Posterior cingulate gyrus (tissue), 11 donors: Measurements from ENCODE around the gene PDXK.
A peak's percentile ranks its signal among the peaks of the same experiment; 100 is the strongest.

Experiments used
- DNase-seq, 10 donors: peaks; one replicate each; pipeline versions ENCODE4 v3.0.0 to v3.0.0-alpha.2; 2020 to 2021; ENCODE audit warnings: mixed read lengths in 3 of 10
- intact Hi-C: fragments of 100-400 bp; cut with DNase I; formaldehyde crosslinking; loops from one replicate; pipeline ENCODE4 v1.15.1; 2023

PDXK gene

DNA sequence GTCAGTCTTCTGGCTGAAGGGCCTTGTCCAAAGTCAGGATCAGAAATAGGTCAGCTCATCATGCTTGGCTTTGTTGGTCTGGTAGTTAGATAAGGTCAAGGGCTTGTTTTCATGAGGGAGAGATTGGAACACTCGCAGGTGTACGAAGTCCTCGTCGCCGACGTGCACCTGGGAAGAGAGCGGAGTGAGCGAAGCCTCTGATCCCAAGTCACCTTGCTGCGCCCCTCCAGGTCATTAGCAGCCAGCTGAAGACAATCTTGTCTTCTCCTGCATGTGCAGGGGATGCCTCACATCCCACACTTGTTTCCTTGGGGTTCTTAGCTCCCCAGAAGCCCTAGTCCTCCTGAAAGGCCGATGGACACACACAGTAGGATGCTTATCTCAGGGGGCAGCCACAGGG lies 55.2 kb downstream of the PDXK start:
- DNase-seq: no peak
- intact Hi-C loops: loop anchor here (5.0 kb wide), 1 partner anchor 102 kb away; no protein-coding TSS in a partner anchor

DNA sequence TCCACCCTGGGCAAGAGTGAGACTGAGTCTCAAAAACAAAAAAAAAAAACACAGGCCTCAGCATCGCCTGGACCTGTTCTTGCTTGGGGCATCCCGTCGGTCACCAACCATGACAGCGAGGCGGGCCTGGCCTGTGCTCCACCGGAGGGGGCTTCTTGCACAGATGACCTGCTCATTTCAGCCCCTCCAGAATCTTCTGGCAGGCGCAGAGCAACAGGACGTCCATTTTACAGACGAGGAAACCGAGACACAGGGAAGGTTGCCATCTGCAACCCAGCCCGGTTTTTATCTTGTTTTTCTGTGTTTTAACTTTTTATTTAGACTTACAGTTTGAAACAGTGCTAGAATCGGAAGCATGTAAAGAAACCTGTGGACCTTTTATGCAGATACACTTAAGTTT lies 56.3 kb downstream of the PDXK start:
- intact Hi-C loops: loop anchor here (5.0 kb wide), 1 partner anchor 48 kb away; no protein-coding TSS in a partner anchor
- DNase-seq: no peak

DNA sequence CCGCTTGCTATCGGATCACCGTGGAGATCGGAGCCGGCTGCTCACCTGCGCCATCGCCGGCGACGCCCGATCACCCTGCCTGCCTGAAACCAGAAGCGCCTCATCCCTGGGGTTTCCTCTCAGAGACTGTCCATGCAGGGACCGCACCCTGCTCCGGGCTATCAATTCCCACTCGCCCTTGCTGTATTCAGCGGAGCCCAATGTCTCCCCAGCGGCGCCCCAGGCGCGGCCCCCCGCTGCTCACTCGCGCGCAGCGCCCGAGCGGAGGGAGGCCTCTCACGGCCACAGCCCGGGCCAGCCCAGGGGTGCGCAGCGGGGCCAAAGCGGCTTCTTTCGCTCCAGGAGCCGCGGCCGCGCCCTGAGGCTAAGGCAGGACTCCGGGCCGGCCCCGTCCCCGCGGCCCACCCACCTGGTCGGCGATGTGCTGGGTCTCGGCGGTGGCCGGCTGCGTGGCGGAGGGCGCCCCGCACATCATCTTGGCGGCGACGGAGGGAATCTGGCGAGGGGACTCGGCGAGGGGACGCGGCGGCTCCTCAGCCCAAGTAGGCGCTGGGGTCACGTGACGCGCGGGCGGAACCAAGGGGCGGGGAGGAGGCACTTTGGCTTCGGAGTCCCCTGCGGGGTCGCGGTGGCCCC lies 57.0 kb downstream of the PDXK start, which contains the start of gene CSTB:
TSS of gene CSTB (minus strand) at position 514 of the 636 bp plus-strand sequence. CDS start at position 475, 39 bp downstream.
- DNase-seq: peak; percentile 80 to 98 (median 90)
- intact Hi-C loops: loop anchor here (1.0 to 5.0 kb wide), 2 partner anchors 13 to 49 kb away; partner anchors contain the start of gene RRP1

DNA sequence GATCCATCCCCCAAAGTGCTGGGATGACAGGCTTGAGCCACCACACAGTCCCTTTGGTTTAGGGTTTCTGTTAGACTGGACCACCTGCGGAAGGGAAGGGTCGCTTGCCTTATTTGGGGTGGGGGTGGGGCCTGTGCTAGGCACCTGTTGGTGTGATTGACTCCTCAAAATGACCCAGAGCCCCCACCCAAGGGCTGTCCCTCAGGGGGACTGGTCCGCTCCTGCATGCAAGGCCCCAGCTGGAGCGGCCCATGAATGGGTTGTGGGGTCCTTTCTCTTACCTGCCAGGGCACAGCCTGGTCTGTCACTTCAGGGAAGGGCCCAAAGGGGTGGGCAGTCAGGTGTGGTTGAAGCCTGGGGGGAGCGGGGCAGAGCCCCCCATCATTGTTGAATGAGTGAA lies 59.0 kb downstream of the PDXK start:
- intact Hi-C loops: loop anchor here (5.0 kb wide), 1 partner anchor 51 kb away; no protein-coding TSS in a partner anchor
- DNase-seq: no peak

DNA sequence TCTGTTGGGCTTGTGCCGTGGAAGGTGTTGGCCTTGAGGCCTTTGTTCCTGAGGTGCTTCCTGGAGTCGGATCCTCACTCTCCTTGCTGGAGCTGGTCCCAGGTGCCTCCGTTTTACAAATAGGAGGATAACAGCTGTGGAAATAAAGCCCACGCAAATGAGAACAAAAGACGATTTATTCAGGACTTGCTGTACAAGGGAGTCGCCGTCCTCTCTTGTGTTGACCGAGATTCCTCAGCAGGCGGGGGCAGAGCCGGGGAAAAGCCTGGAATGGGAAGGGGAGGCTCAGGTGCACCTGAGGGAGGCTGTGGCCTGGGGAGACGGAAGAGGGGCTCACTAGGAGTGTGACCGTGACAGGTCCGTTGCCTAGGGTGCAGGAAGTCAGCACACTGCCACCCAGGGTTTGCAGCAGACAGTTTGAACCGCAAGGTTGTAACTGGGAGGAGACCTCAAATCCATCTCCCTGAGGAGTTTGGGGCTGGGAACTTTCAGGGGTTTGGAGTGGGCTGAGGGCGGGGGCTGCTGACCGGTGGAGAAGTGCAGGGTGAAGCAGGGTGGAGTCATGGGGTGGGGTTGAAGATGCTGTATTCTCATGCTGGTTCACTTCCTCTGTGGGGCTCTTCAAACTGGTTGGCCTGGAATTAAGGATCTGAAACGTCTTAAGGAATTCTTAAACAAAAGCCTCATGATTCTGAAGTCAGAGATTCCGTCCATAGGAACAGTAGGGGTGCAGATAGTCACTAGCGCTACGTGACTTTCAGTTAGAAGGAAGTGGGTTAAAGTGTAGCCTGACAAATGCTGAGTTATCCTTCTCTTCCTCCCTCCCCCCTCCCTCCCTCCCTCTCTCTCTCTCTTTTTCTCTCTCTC lies 59.8 kb downstream of the PDXK start:
- intact Hi-C loops: loop anchor here (5.0 kb wide), 1 partner anchor 51 kb away; no protein-coding TSS in a partner anchor
- no peak for DNase-seq

DNA sequence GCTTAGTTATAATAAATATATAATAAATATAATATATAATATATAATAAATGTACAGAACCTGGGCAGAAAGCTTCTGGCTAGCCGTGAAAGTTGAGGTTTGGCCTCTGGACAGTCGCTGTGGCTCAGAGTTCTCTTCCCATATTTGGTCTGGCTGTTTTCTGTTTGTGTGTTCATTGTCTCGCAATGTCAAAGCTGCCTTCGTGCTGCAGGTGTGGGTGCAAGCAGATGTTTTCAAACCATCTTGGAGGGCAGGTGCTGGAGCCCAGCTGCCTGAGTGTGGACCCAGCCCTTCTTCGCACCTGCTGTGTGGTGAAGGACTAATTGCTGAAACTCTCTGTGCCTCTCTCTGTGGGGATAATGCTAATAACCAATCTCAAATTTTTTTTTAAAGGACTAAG lies 60.7 kb downstream of the PDXK start:
- DNase-seq: no peak
- intact Hi-C loops: loop anchor here (5.0 kb wide), 1 partner anchor 52 kb away; no protein-coding TSS in a partner anchor

DNA sequence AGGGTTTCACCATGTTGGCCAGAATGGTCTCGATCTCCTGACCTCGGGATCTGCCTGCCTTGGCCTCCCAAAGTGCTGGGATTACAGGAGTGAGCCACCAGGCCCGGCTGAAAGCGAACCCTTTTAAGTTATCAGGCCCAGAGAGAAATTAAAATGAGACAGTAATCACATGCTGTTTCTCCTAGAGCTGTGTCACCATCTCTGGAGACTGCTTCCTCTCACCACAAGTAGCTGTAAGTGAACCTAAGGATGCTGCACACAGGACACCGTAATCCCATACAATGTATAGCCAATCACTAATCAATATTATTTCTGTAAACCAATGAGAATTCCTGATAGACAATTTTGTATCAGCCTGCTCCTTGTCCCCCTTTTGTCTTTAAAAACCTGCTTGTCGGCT lies 62.9 kb downstream of the PDXK start:
- DNase-seq: no peak
- intact Hi-C loops: no loop called here

DNA sequence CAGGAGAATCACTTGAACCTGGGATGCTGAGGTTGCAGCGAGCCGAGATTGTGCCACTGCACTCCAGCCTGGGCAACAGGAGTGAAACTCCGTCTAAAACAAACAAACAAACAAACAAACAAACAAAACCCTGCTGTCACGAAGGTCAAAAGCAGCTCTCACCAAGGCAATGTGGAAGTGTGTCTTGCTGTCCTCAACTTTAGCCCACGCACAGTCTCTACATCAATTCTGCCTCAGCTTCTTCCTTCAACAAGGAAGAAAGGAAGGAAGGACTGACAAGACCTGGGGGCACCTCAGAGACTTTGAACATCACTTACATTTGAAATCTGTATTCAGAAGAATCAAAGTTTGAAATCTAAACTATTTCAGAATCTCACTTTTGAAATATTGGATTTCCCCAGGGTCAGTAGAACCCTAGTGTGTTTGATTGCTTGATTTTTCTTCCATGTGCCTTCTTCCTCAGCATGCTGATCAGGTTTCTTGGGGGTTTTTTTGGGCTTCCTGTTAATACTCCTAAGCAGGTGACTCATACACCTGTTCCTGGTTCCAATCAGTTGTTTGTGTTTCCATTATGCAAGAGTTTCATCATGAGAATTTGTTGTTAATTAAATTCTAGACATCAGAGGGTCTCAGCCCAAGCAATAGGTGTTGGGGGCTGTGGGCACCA lies 63.6 kb downstream of the PDXK start:
- intact Hi-C loops: no loop called here
- DNase-seq: no peak

DNA sequence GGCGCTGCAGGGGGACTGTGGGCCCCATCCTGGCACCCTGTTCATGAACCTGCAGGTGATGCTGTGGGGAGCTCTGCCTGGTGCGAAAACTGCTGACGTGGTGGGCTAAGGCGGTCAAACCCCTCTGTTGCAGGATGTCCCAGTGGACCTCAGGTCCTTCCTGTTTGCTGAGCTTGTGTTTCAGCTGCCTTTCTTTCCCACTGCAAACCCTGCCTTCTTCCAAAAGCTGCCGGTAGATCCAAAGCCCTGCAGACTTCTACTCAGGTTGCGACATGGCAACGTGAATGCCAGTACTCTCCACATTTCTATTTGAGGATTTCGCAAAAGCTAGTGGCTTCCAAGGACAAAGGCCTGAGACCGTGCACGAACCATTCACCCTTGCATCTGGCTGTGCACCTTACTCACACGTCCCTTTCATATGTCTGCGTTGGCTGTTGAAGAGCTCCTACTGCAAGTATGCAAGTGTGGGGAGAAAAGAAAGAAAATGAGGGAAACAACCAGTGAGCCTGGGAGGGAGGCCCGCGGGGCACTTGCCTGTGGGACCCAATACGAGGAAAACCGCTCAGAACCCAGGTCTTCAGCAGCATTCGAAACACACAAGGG lies 64.3 kb downstream of the PDXK start:
- peak in 1 of 10 donors; percentile 48 for DNase-seq
- intact Hi-C loops: no loop called here

DNA sequence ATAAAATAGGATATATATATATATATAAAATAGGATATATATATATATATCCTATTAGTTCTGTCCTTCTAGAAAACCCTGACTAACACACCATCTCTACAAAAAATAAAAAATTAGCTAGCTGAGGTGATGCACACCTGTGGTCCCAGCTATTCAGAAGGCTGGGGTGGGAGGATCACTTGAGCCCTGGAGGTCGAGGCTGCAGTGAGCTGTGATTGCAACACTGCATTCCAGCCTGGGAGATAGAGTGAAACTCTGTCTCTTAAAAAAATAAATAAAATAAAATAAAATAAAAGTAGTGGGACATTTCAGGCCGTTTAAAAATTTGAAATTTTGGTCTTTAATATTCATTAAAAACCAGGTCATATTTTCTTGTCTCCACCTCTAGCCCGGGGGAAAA lies 66.2 kb downstream of the PDXK start:
- DNase-seq: no peak
- intact Hi-C loops: no loop called here

DNA sequence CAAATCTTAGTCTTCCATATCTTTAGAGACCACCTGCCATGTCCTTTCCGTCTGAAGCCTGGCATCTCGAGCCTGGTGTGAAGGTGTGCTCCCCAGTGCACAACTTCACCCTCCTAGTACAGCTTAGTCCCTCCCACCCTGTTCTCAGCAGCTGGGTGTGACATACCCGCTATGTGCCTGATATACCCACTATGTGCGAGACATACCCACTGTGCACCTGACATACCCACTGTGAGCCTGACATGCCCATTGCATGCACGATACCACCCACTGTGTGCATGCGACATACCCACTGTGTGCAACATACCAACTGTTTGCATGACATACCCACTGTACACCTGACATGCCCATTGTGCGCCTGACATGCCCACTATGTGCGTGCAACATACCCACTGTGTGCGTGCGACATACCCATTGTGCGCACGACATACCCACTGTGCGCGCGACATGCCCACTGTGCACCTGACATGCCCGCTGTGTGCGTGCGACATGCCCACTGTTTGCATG lies 67.4 kb downstream of the PDXK start:
- no peak for DNase-seq
- intact Hi-C loops: no loop called here

DNA sequence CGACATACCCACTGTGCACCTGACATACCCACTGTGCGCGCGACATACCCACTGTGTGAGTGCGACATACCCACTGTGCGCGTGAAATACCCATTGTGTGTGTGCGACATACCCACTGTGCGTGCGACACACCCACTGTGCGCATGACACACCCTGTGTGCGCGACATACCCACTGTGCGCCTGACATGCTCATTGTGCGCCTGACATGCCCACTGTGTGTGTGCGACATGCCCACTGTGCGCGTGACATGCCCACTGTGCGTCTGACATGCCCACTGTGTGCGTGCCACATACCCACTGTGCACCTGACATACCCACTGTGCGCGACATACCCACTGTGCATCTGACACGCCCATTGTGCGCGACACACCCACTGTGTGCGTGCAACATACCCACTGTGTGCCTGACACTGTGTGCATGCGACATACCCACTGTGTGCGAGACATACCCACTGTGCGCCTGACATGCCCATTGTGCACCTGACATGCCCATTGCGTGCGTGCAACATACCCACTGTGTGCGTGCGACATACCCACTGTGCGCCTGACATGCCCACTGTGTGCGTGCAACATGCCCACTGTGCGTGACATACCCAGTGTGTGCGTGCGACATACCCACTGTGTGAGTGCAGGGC lies 68.0 kb downstream of the PDXK start:
- no peak for DNase-seq

DNA sequence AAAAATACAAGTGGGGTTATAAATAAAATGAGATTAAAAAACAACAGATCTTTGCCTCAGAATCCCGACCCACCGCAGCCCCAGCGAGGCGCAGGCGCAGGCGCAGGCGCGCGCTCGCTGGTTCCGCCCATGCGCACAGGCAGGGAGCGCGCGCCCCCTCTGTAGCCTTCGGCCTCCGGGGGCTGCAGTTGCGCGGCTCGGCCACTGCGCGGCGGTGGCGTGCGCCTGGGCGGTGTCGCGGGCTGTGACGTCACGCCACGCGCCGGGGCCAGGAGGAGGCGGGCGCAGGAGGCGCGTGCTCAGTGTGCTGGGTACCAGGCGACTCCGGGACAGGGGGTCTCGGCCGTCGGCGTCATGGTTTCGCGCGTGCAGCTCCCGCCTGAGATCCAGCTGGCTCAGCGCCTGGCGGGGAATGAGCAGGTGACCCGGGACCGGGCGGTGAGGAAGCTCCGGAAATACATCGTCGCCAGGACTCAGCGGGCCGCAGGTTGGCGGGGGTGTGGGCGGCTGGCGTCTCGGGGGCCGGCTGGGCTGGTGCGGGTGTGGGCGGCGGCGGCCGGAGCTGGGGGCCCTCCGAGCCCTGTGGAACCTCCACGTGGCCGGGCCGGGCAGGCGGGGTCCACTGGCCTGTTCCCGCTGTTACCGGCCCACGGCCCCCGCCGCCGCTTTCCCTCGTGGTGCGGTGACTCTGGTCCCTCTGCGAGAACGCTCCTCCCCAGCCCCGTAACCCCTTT lies 70.5 kb downstream of the PDXK start, which contains the start of gene RRP1:
TSS of gene RRP1 (plus strand) at position 302 of the 734 bp plus-strand sequence. CDS start at position 355, 53 bp downstream.
- intact Hi-C loops: loop anchor here (1.0 kb wide), 1 partner anchor 13 kb away; the partner anchor contains the start of gene CSTB

More for the DNA sequence above, 68.0 kb downstream of the PDXK start:
- intact Hi-C loops: no loop called here

DNA sequence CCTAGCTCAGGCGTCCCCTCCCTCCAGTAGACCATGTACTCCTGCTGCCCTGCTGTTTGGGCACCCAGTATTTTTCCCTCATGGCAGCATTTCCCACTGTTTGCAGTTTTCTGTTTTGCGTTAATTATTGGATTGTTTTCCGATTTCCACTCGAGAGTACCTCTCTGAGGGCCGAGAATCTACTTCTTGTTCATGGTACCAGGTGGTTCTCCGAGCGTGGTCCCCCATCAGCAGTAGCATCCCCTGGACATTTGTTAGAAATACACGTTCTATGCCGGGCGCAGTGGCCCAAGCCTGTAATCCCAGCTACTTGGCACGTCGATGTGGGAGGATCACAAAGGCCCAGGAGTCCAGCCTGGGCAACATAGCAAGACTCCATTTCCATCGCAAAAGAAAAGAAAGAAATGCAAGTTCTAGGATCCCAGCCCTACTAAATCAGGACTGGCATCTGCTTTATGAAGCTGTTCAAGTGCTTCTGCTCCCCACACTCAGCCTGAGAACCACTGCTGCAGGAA lies 71.1 kb downstream of the PDXK start:
- DNase-seq: no peak
- intact Hi-C loops: no loop called here

More for the DNA sequence above, 70.5 kb downstream of the PDXK start, which contains the start of gene RRP1:
- peak; percentile 81 to 98 (median 88) for DNase-seq

DNA sequence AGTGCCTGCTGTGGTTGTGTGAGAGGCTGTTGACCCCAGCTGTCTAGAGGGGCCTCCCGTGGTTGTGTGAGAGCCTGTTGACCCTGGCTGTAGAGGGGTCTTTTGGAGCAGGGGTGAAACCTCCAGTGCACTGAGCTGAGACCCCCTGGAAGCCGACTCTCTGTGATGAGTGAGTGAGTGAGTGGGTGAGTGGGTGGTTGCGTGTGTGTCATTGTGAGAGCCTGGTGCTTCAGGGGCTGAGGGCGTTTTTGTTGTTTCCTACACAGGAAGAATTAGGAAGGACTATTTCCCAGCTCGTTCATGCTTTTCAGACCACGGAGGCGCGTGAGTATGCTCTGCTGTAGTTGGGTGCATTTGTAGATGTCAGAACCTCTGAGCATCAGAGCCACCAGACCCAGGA lies 73.5 kb downstream of the PDXK start:
- peak in 1 of 10 donors; percentile 51 for DNase-seq
- intact Hi-C loops: no loop called here

DNA sequence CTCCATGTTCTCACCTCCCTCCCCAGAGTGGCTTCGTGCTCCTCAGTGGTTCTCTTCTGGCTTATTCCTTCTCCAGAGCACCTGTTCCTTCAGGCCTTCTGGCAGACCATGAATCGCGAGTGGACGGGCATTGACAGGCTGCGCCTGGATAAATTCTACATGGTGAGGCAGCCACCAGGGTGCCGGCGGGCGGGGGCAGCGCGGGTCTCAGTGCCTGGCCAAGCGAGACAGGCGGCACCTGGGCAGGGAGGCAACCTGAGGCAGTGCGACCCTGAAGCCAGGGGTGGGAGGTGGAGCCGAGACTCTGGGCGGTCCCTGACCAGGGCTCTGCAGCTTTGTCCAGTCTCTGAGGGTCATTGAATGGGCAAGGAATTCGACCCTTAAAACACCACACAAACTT lies 74.3 kb downstream of the PDXK start:
- DNase-seq: no peak
- intact Hi-C loops: no loop called here

DNA sequence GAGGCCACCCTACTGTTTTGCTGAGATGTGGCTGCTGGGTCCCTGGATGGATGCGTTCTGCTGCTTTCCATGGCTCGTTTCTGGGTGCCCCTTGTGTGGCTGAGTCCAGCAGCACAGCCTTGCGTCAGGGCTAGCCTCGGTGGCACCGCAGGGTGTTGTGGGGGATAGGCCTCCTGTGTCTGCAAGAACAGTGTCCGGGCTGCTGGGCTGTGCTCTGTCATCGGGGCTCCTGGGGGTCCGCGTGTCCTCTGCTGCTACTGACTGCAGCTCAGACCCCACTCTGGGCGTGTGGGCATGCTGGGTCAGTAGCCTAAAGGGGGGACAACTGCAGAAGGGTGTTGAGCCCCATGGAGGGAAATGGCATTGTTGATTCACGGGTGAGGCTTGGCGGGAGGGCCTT lies 75.4 kb downstream of the PDXK start:
- intact Hi-C loops: no loop called here
- DNase-seq: peak in 1 of 10 donors; percentile 49

DNA sequence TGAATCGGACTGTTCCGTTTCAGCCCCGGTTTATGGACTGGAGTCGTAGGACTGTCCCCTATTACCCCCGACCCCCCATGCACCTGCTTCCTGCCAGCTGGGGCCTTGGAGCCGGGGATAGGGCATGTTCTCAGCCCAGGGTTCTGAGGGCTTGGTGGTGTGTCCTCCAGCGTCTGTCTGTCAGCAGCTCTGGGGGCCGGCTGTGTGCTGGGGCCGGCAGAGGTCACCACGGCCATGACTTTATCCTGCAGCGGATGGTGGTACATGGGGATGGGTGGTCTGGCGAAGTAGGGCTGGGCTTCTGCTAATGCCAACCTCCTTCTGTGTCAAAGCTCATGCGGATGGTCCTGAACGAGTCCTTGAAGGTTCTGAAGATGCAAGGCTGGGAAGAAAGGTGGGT lies 75.9 kb downstream of the PDXK start:
- DNase-seq: no peak
- intact Hi-C loops: no loop called here

DNA sequence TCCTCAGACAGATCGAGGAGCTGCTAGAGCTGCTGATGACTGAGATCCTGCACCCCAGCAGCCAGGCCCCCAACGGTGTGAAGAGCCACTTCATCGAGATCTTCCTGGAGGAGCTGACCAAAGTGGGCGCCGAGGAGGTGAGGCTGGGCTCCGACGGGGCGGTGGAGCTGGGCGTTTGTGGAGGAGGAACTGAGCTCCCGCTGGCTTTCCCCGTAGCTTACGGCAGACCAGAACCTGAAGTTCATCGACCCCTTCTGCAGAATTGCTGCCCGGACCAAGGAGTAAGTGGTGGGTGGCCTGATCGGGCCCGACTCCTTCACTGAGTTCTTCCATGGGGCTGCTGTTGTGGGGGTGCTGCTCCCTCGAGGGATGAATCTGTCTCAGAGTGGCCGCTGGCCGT lies 78.5 kb downstream of the PDXK start:
- peak in 1 of 10 donors; percentile 65 for DNase-seq
- intact Hi-C loops: no loop called here
